Neuronal stem cell (in vitro differentiated cells): ENCODE data around the gene RNASE8.

ENCODE experiments used
- DNase-seq: peaks from one replicate; pipeline ENCODE4 v3.0.0-alpha.2; 2013; ENCODE audit warnings: low spot score
- H2AFZ ChIP-seq: one replicate; pipeline ENCODE4 v1.6.1; 2013; ENCODE audit warnings: mild to moderate bottlenecking, low read length, inconsistent platforms
- H2AK5ac ChIP-seq: 2 replicates; pipeline ENCODE4 v1.6.1; 2013; ENCODE audit warnings: low read depth, mild to moderate bottlenecking, inconsistent platforms, low read length, moderate library complexity, mixed read lengths
- H2BK120ac ChIP-seq: 2 replicates; pipeline ENCODE4 v1.6.1; 2013; ENCODE audit warnings: low read depth, mild to moderate bottlenecking, inconsistent platforms, low read length, moderate library complexity, mixed read lengths
- H2BK12ac ChIP-seq: one replicate; pipeline ENCODE4 v1.6.1; 2013; ENCODE audit warnings: low read length, inconsistent platforms
- H2BK15ac ChIP-seq: 2 replicates; pipeline ENCODE4 v1.6.1; 2013; ENCODE audit warnings: mild to moderate bottlenecking, low read length, inconsistent platforms, mixed read lengths
- H2BK5ac ChIP-seq: one replicate; pipeline ENCODE4 v1.6.1; 2013; ENCODE audit warnings: inconsistent platforms, mild to moderate bottlenecking, low read length, moderate library complexity
- H3K14ac ChIP-seq: one replicate; pipeline ENCODE4 v1.6.1; 2013; ENCODE audit warnings: low read length, inconsistent platforms
- H3K18ac ChIP-seq: 2 replicates; pipeline ENCODE4 v1.6.1; 2013; ENCODE audit warnings: low read length, inconsistent platforms
- H3K23ac ChIP-seq: 2 replicates; pipeline ENCODE4 v1.6.1; 2013; ENCODE audit warnings: low read depth, mild to moderate bottlenecking, mixed read lengths, low read length, inconsistent platforms; ENCODE audit not compliant: poor library complexity
- H3K27ac ChIP-seq: replicated peaks from 3 replicates; pipeline ENCODE4 v1.5.1; 2013; ENCODE audit warnings: low read length, inconsistent platforms
- H3K27me3 ChIP-seq, 3 experiments: 2 replicates each; pipeline ENCODE4 v1.6.1; 2013; ENCODE audit warnings: low read length in 3 of 3, mild to moderate bottlenecking in 2 of 3, inconsistent platforms in 1 of 3, low read depth in 1 of 3, mixed read lengths in 1 of 3, moderate library complexity in 1 of 3; ENCODE audit not compliant: control insufficient read depth in 3 of 3, insufficient read depth in 3 of 3
- H3K36me3 ChIP-seq, 2 donors: replicated peaks in 1 of 2; 2 replicates each; pipeline ENCODE4 v1.6.1; 2013; ENCODE audit warnings: low read length in 2 of 2; ENCODE audit not compliant: control insufficient read depth in 2 of 2, insufficient read depth in 2 of 2
- H3K4ac ChIP-seq: 2 replicates; pipeline ENCODE4 v1.6.1; 2013; ENCODE audit warnings: inconsistent platforms, mild to moderate bottlenecking, low read length, moderate library complexity
- H3K4me1 ChIP-seq, 2 donors: 1 replicate in 1 of 2; 2 replicates in 1 of 2; pipeline ENCODE4 v1.6.1; 2013; ENCODE audit warnings: low read length in 2 of 2, low read depth in 1 of 2; ENCODE audit not compliant: control insufficient read depth in 2 of 2, insufficient read depth in 1 of 2
- H3K4me2 ChIP-seq: one replicate; pipeline ENCODE4 v1.6.1; 2013; ENCODE audit warnings: mild to moderate bottlenecking, low read length, inconsistent platforms; ENCODE audit not compliant: insufficient read depth, poor library complexity, severe bottlenecking
- H3K4me3 ChIP-seq, 2 donors: 2 replicates each; pipeline ENCODE4 v1.5.1; 2013; ENCODE audit warnings: low read length in 2 of 2, mild to moderate bottlenecking in 2 of 2, inconsistent platforms in 1 of 2, moderate library complexity in 1 of 2
- H3K79me1 ChIP-seq: one replicate; pipeline ENCODE4 v1.6.1; 2013; ENCODE audit warnings: low read depth, mild to moderate bottlenecking, inconsistent platforms, low read length, moderate library complexity
- H3K9ac ChIP-seq: one replicate; pipeline ENCODE4 v1.6.1; 2013; ENCODE audit warnings: mild to moderate bottlenecking, low read depth, low read length, inconsistent platforms; ENCODE audit not compliant: poor library complexity
- H3K9me3 ChIP-seq, 2 donors: replicated peaks in 1 of 2; 2 replicates each; pipeline versions ENCODE3 to v1.6.1; 2013; ENCODE audit warnings: low read length in 2 of 2, mild to moderate bottlenecking in 2 of 2, inconsistent platforms in 1 of 2, low read depth in 1 of 2, mixed read lengths in 1 of 2, moderate library complexity in 1 of 2; ENCODE audit not compliant: control insufficient read depth in 2 of 2, insufficient read depth in 1 of 2
- H4K8ac ChIP-seq: one replicate; pipeline ENCODE4 v1.6.1; 2013; ENCODE audit warnings: low read depth, mild to moderate bottlenecking, inconsistent platforms, low read length, moderate library complexity
- H4K91ac ChIP-seq: one replicate; pipeline ENCODE4 v1.6.1; 2013; ENCODE audit warnings: low read length, low read depth, mild to moderate bottlenecking, inconsistent platforms; ENCODE audit not compliant: poor library complexity
- whole genome bisulfite sequencing, 2 donors: extraction: QIAGEN DNeasy Blood & Tissue Kit; methylation state at CpG; one replicate each; pipeline ENCODE4 v1.1.7; 2013; ENCODE audit warnings: missing lambda C conversion rate in 2 of 2, mixed read lengths in 1 of 2; ENCODE audit not compliant: insufficient read length in 2 of 2, insufficient replicate concordance in 1 of 2; ENCODE audit errors: extremely low coverage in 2 of 2; 5-methylcytosine and 5-hydroxymethylcytosine counted together

Gene RNASE8

GRCh38 chr14:21105095-21105494 lies 47.5 kb downstream of the RNASE8 start:
- H4K8ac ChIP-seq: no peak overlapping the region
- no peak overlapping the region for H2BK120ac ChIP-seq
- peak overlapping the region in 1 of 2 donors; percentile 67 for H3K4me3 ChIP-seq
- WGBS, 2 donors: no CpG with 5 or more reads among the region's 8 CpGs
- H2AK5ac ChIP-seq: no peak overlapping the region
- H3K9me3 ChIP-seq: no peaks in the 10 kb centered on the region
- no peak overlapping the region for H3K27ac ChIP-seq
- H2BK12ac ChIP-seq: no peak overlapping the region
- H3K79me1 ChIP-seq: no peaks in the 10 kb centered on the region
- no peaks in the 10 kb centered on the region for H3K36me3 ChIP-seq
- peaks cover 25 to 34% of the 10 kb centered on the region in 2 donors for H3K4me1 ChIP-seq
- no peak overlapping the region for H3K14ac ChIP-seq
- no peaks in the 10 kb centered on the region for H3K27me3 ChIP-seq
- H2BK15ac ChIP-seq: no peak overlapping the region
- H3K9ac ChIP-seq: no peak overlapping the region
- no peak overlapping the region for H3K4me2 ChIP-seq
- H2BK5ac ChIP-seq: no peak overlapping the region
- DNase-seq: no peak
- H4K91ac ChIP-seq: no peak overlapping the region
- no peak overlapping the region for H2AFZ ChIP-seq
- no peak overlapping the region for H3K18ac ChIP-seq
- H3K23ac ChIP-seq: no peak overlapping the region
- H3K4ac ChIP-seq: no peak overlapping the region

GRCh38 chr14:21106176-21106497 lies 48.5 kb downstream of the RNASE8 start:
- H2AK5ac ChIP-seq: no peak overlapping the region
- no peak overlapping the region for H2BK12ac ChIP-seq
- H3K36me3 ChIP-seq: no peaks in the 10 kb centered on the region
- no peaks in the 10 kb centered on the region for H3K79me1 ChIP-seq
- no peak overlapping the region for H3K4me2 ChIP-seq
- no peak overlapping the region for H2BK5ac ChIP-seq
- H3K4ac ChIP-seq: no peak overlapping the region
- no peak overlapping the region for H3K9ac ChIP-seq
- H4K8ac ChIP-seq: no peak overlapping the region
- DNase-seq: no peak
- peak overlapping the region in 1 of 2 donors; percentile 33 for H3K4me3 ChIP-seq
- H3K27me3 ChIP-seq: no peaks in the 10 kb centered on the region
- no peak overlapping the region for H2BK120ac ChIP-seq
- H3K23ac ChIP-seq: no peak overlapping the region
- no peaks in the 10 kb centered on the region for H3K9me3 ChIP-seq
- H4K91ac ChIP-seq: no peak overlapping the region
- H3K18ac ChIP-seq: no peak overlapping the region
- H3K27ac ChIP-seq: no peak overlapping the region
- no peak overlapping the region for H2BK15ac ChIP-seq
- peaks cover 25 to 34% of the 10 kb centered on the region in 2 donors for H3K4me1 ChIP-seq
- WGBS, 2 donors: no CpG with 5 or more reads among the region's 4 CpGs
- H2AFZ ChIP-seq: peak overlapping the region; percentile 91
- no peak overlapping the region for H3K14ac ChIP-seq

GRCh38 chr14:21106498-21107282 lies 49.1 kb downstream of the RNASE8 start:
- no peaks in the 10 kb centered on the region for H3K9me3 ChIP-seq
- H3K14ac ChIP-seq: no peak overlapping the region
- H3K23ac ChIP-seq: no peak overlapping the region
- no peaks in the 10 kb centered on the region for H3K27me3 ChIP-seq
- no peak overlapping the region for H2BK120ac ChIP-seq
- peak overlapping the region in 1 of 2 donors; percentile 33 for H3K4me3 ChIP-seq
- no peak overlapping the region for H3K18ac ChIP-seq
- no peak overlapping the region for H4K8ac ChIP-seq
- H3K4me2 ChIP-seq: no peak overlapping the region
- WGBS, 2 donors: no CpG with 5 or more reads among the region's 11 CpGs
- H3K4ac ChIP-seq: no peak overlapping the region
- no peak overlapping the region for H2BK15ac ChIP-seq
- H2BK12ac ChIP-seq: no peak overlapping the region
- H3K79me1 ChIP-seq: no peaks in the 10 kb centered on the region
- no peak for DNase-seq
- no peak overlapping the region for H3K9ac ChIP-seq
- H4K91ac ChIP-seq: no peak overlapping the region
- H3K4me1 ChIP-seq: peaks cover 25 to 34% of the 10 kb centered on the region in 2 donors
- H2AFZ ChIP-seq: peak overlapping the region; percentile 91
- no peak overlapping the region for H3K27ac ChIP-seq
- H2BK5ac ChIP-seq: no peak overlapping the region
- no peak overlapping the region for H2AK5ac ChIP-seq
- H3K36me3 ChIP-seq: no peaks in the 10 kb centered on the region

GRCh38 chr14:21107283-21107800 lies 49.7 kb downstream of the RNASE8 start:
- Histone ChIP-seq H2BK120ac (no peak overlapping the region), H3K4me2 (no peak overlapping the region), H3K14ac (no peak overlapping the region), H3K9me3 (no peaks in the 10 kb centered on the region), H3K4ac (no peak overlapping the region), H3K4me3 (no peak overlapping the region), H2AK5ac (no peak overlapping the region), H2BK5ac (no peak overlapping the region), H4K91ac (no peak overlapping the region), H2AFZ (peak overlapping the region; percentile 91), H4K8ac (no peak overlapping the region), H2BK15ac (no peak overlapping the region), H3K9ac (no peak overlapping the region), H3K18ac (no peak overlapping the region), H3K27me3 (no peaks in the 10 kb centered on the region), H3K36me3 (no peaks in the 10 kb centered on the region), H3K4me1 (peaks cover 20 to 30% of the 10 kb centered on the region in 2 donors), H2BK12ac (no peak overlapping the region), H3K79me1 (no peaks in the 10 kb centered on the region), H3K23ac (no peak overlapping the region), H3K27ac (no peak overlapping the region)
- no peak for DNase-seq
- WGBS, 2 donors: no CpG with 5 or more reads among the region's 5 CpGs
